Dermis microvascular lymphatic vessel endothelial cell (primary cell): ENCODE data around the gene SPX. TPM values are rescaled to one million over a fixed set of nuclear protein-coding genes. Genes with fewer than 3 reads are reported as not detected.

Experiments used
- DNase-seq, 2 donors: peaks; one replicate each; pipeline versions ENCODE4 v3.0.0 to v3.0.0-alpha.2; 2010; ENCODE audit warnings: low read depth in 2 of 2
- total RNA-seq: library from RNA; depleted of rRNA; stranded (reverse); fragments of >200 nt; gene quantifications from 2 replicates; pipeline ENCODE4 v1.2.1, GENCODE V29; 2014

Gene SPX
- total RNA-seq, 1 donor from 2014 or later = not detected

DNA sequence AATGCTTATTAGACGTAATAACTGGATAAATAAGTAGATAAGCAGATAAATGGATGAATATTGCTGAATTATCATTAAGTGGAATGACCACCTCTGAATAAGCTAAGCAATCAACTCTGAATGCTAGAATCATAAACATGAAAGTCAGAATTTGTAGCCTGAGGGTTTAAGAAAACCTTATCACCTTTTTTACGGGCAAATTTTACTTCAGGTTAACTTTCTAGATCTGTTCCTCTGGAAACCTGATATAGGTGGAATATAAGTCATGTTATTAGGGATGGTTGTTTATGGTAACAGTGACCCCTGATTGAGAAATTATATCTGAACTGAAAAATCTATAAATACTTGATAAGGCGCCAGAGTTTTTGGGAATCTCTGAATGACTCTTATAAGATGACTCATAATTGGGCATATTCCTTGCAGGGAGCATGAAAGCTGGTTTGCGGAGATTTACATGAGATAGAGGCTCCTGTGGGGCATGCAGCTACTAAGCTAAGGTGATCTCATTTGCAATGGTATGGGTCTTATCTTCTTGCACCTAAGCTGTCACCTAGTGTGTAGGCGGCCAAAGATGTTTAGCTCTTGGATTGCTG lies 12.1 kb downstream of the SPX start:
- no peak for DNase-seq

DNA sequence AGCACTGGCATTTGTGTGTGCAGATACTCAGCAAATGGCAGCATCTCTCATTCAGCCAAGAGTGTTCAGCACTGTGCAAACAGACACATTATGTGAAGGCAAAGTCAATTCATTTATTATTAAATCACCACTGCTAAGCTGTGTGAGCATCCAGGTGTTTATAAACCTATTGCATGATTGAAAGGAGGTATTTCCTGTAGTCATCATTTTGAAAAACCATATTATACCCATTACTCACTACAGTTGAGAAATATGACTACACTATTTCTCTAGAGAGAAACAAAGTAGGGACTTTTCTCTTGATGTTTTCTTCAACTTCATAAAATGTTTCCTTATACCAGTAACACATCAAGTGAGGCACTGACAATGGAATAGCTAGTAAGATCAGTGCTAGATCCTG lies 13.7 kb downstream of the SPX start:
- no peak for DNase-seq

DNA sequence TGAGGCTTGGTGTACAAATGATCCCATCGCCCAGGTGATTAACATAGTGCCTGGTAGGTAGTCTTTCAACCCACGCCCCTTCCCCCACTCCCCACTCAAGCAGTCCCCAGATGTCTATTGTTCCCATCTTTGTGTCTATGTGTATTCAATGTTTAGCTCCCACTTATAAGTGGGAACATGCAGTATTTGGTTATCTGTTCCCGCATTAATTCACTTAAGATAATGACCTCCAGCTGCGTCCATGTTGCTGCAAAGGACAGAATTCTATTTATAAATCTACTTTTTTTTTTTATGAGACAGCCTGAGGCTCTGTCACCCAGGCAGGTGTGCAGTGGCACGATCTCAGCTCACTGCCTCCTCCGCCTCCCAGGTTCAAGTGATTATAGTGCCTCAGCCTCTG lies 15.7 kb downstream of the SPX start:
- DNase-seq = no peak

DNA sequence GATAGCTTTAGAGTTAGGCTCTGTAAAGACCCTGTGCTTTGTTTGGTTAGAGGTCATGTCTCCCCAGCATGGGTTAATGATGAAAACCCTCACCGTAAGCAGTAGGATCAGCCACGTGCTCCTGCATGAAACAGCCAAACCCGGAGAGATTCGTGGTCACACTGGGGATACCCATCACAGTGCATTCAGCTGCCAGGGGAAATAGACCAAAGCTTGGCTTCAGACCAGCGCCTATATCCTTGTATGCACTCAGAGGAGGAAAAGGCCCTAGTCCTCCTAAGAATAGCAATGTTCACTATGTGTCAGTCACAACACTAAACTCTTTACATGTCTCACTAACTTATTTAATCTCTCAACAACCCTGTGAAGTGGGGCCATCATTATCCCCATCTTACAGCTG lies 16.3 kb downstream of the SPX start:
- no peak for DNase-seq

DNA sequence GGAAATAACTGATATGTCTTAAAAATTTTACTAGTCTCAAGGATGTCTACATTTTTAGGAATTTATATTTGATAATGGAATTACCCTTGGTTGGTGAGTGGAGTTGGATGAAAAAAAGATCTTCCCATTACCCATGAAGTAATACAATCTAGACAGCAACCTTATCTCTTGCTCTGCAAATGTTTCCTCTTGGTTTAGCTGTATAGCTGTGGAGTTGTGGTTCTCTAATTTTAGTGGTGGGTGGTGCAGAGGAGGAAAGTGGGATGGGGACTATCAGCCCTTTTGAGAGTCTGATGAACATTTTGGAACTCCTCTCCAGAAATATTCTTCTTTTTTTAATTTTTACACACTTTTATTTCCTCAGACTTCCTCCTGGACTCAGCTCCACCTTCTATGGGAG lies 17.1 kb downstream of the SPX start:
- DNase-seq = no peak

DNA sequence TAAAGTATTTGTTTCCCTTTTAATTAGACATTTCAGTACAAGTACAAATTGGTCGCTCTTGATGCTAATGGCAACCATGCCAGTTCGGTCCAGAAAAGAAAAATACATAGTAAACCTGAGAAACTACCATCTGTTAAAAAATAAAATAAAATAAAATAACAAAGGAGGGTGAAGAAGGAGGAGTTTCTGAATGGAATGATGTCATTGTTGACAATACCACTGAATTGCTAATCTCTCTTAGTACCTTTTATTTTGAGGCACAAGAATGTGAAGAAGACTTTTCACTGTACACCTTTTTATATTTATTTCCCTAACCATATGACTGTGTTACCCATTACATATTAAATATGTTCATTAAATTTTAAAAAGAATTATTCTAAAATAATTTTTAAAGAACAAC lies 19.5 kb downstream of the SPX start:
- no peak for DNase-seq

DNA sequence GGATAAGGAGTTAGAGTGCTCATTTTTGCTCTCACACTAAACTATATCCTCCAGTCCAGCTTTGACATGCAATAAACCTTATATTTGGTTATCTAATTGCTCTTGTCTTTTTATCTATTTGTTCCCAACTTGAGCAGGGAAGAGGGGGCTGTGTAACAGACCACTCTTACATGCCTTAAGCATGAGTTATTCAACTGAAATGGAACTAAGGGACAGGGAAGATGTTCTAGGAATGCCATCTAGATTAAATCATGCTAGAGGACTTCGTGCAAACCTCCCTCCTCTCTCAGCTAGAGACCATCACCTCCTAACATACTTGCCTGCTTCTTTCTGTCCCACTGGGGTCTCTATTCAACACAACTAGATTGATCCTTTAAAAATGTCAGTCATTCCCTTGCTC lies 20.6 kb downstream of the SPX start:
- DNase-seq = no peak

DNA sequence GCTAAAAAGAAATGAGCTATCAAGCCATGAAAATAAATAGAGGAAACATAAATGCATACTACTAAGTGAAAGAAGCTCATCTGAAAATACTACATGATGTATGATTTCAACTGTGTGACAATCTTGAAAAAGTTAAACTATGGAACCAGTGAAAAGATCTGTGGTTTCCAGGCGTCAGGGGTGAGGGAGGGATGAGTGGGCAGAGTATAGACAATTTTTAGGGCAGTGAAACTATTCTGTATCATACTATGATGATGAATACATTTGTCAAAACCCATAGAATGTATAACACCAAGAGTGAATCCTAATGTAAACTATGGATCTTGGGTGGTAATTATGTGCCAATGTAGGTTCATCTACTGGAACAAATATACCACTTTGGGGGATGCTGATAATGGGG lies 21.3 kb downstream of the SPX start:
- DNase-seq = no peak

DNA sequence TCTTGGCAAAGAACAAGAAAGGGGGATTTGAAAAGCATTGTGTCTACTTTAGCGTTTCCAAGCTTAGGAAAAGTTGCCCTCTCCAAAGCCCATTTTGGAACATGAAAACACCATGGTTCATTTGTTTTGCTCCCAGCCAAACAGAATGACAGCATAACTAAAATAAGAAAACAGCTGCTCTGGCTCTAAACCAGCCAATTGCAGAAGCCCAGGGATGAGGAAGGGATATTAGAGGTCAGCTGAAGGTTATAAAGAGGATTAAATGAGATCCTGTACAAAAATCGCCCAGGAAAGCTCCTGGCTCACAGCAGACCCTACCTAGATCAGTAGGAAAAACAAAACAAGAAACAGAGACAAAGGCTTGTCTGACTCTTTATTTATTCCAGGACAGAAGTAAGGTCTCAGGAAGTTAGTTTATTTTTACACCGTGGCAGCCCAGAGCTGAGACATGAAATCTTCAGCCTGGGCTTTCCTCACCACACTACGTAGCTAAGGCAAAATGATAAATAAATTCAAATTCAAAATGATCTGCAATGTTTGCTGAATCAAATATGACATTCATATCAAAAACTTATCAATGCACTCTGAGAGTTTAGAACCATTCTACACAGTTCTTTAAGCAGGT lies 25.9 kb downstream of the SPX start:
- DNase-seq = peak in 1 of 2 donors; percentile 6

DNA sequence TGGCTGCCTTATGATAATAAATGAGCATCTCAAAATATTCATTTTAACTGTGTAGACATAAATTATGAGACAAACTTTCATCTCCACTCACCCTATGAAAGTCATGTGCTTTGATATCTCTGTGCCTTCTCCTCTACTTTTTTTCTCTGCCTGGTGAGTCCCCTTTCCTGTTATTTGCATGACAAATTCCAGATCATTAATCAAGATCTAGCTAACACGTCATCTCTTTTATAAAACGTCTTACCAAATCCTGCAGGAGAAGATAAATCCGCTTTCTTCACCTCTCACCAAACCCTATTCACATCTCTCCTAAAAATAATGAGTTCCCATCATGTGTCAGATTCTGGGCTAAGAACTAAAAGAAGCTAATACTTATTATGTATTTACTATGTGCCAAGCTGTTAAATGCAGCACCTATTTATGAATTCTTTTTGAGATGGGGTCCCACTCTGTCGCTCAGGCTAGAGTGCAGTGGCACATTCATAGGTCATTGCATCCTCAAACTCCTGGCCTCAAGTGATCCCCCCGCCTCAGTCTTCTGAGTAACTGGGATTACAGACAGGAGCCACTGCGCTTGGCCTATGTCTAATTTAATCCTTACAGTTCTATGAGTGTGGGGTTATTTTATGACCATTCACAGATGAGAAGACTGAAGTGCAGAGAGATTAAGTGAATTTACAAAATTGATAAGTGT lies 26.7 kb downstream of the SPX start:
- DNase-seq = no peak

DNA sequence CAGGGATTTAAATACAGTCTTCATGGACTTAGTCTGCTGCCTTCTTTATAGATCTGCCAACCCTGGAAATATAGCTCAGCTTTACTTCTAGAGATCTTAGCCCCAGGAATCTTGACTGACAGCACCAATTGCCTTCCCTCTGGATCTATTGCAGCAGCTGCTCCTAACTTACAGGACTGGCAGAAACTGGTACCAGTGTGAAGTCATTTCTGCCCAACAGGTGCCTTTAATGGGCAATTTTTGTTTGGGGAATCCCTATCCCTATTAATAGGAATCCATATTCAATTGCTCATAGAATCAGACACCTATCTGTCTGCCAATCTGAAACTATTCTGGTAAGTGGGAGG lies 27.2 kb downstream of the SPX start:
- DNase-seq = no peak

DNA sequence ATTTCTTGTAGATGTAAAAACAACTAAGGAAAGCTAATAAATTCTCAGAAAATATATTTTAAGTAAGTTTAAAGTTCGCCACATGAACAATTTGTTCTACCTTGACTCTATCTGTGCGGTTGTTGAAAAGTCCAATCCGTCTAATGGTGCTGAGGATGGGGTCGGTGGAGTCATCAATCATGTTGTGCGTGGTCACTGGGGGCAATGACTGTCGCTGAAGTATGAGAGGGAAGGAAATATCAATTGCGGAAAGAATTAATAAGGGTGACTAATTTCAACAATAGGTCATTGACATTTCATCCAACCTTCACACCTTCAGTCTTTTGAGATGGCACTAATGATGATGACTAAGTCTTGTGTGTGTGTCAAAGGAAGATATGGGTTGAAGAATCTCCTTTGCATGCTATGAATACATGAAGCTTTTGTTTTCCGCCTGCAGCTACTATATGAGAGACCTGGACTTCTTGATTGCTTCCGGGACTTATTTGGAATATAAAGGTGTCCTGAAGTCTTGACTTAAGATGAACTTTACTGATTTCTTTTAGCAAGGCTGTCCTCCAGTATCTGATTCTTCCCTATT lies 32.1 kb downstream of the SPX start:
- DNase-seq = no peak

DNA sequence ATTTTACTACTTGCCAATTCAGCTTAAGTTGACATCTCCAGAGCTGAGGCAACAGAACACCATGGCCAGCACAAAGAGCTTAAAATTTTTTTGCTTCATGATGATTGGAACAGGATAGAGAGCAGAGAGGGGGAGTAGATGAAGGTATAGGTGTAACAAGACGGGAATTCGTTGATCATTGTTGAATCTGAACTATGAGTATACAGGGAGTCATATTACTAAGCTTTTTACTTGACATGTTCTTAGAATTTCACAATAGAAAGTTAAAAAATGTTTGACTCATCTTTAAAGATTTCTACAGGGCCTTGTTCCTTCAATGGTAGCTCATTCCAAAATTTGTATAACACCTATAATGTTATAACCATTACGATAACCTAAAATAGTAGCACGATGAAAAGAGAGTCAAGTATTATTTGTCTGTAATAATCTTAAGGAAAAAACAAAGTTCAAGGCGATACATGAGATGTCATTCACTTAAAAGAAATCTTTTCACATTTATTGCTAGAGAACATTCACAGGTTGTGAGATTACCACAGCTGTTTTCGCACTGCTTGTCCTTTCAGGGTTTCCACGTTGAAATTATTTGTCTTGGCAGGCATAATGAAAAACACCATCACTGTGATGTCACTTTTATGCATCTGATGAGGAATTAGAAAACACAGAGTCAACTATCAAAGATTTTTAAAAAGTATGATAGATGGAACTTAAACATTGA lies 33.9 kb downstream of the SPX start:
- DNase-seq = peak; percentile 73 to 74

DNA sequence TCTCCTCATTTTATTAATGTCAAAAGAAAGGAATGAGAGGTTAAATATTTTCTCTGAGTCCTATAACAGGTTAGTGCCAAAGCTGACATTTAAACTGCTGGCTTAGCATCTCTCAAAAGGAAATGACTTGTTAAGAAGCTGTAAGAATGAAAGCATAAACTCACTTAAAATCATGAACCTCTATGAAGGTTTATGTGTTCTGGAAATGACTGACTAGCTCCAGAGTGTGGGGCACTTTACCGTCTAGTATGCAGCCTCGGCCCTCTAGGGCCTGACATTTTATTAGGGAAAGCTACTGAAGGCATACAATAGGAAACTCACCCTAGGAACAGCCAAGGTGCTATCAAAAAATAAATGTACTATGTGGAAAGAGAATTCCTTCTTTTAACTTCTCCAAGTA lies 35.1 kb downstream of the SPX start:
- peak in 1 of 2 donors; percentile 0 for DNase-seq

DNA sequence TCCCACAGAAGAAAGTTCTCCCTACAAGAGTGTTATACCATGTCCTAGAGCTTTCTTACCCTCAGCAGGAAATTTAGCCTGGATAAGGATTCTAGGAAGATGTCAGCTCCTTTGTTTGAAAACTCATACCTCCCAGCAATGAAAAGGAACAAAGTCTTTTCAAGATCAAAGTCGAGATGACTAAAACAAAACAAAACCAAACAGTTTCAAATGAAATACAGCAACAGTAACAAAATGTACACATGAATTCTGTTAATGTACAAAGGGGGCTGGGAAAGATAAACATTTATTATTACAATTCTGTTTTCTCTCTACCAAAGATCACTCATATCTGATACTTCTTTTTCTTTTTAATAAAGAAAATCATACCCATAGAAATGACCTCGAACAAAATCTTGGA lies 36.8 kb downstream of the SPX start:
- DNase-seq = no peak

DNA sequence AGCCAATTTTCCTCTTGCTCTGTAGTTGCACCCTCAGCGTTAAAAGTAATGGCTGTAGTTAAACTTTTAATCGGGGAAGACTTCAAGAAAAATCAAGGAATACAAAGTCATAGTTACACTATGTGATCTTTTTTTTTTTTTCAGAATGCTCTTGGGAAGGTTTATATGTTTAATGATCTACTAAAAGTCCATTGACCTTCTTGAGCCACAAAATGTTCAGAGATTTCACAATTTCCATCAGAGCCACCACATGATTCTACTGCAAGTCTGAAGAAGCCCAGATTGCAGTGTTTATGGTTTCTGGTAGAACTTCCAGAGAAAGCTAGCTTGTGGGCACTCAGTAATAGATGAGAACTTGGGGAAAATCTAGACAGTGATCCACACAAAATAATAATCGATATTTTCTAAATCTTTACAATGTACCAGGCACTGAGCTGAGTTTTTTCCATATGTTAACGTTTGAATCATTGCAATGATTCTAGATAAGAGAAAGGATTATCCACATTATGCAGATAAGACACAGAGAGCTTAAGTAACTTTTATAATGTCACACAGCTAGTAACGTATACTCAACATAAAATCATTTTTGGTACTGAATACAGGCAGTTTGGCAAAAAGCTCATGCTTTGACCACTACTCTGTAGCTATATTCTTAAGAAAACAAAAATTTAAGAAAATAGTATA lies 40.3 kb downstream of the SPX start:
- DNase-seq = no peak

DNA sequence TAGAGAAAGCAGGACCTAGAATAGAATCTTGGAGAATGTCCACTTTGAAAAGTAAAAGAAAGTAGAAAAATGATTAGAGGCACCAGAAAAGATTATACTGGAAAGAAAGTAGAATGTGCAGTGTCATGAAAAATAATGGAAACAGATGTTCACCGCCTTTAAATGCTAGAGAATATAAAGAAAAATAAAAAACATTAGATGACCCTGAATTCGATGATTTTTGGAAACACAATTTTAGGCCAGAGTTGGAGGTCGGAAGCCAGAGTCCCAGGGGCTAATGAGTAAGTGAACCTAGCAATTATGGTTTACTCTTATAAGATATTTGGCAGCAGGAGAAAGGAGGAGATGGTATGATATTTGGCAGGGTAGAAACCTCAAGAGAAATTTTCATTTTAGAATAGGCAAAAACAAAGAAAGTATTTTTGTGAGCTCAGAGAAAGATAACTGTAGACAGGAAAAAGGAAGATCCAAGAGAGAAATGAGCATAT lies 40.9 kb downstream of the SPX start:
- DNase-seq = no peak

DNA sequence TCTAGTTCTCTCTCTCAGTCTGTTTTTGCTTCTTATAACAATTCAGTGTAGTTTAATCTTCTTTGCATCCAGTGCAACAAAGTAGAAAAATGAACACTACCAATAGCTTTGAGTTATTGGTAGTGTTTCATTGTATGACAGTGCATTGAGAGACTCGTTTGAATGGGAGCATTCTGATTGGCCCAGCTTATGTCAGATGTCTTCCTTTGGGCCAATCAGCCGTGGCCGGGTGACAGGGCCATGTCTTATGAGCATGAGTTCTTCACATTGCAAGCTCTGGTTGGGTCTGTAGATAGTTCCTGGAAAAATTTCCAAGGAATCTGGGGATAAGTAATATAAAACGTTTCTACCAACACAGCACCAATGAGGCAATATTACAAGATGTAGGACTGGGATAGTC lies 42.0 kb downstream of the SPX start:
- no peak for DNase-seq

DNA sequence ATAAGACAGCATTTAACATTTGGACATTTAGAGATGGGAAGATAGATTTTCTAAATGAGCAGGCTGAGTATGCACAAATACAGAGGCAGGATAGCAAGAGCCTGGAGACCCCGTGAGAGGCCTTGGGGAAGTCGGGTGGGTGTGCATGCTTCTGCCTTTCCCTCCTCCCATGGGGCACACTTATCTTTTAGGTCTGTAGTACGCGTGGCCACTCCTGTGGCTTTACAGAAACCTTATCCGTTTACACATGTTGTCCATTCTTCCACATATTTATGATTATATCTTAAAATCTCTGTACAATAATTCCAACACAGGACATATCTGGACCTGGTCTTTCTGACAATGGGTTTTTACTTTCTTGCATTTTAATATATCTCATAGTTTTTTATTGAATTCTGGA lies 45.0 kb downstream of the SPX start:
- no peak for DNase-seq

DNA sequence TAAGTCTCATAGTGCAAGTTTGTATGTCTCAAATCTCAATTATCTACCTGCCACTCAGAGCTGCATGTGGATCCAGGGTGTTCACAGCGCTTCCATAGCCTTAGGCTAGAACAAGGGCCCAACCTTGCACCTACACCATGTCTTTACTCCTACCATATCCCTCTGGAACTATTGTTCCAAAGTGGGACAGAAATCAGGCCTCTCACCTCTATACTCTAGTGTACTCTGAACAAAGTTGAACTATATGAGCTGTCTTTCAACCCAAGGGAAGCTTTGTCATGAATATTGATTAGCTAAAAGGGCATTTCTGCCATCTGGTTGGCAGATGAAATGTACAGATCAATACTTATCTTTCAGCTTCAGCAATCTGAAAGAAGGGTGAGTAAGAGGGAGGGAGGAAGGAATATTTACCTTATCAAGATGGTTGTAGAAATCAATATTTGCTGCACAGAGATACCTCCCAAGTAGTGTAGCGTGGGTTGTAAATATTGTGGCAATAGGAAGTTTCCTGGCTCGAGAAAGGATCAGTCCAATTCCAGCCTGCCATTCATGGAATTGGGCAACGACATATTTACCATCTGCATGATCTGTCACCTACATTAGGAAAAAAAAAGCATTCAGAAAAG lies 47.8 kb downstream of the SPX start:
- DNase-seq = no peak

DNA sequence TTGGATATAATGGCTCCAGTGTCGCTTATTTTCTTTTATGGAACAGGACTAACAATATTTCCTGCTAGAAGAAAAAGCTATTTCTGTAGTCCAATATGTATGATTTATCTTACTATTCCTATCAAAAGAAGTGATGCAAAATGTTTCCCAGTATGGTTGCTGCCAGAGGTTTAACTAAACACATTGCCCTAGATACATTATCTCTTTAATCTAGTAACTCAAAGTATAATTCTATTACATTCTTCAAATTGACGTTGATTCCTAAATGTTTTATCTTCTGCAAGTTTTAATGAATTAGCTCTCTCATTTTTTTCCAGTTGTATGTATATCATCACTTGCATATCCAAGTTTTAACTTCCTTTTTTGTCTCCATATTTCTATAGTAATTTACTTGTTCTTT lies 50.3 kb downstream of the SPX start:
- DNase-seq = no peak
